Activated naive CD8-positive, alpha-beta T cell treated with anti-CD3 and anti-CD28 coated beads for 36 hours (primary cell): ENCODE results near the gene C17orf100. TPM values are rescaled to one million over a fixed set of nuclear protein-coding genes. Genes with fewer than 3 reads are reported as not detected.

Experiments used
- DNase-seq: peaks from one replicate; pipeline ENCODE4 v3.0.0; 2021
- H3K27ac Mint-ChIP-seq: one replicate; pipeline ENCODE4 v1.8.0; 2022; ENCODE audit warnings: mild to moderate bottlenecking, moderate library complexity, mixed read lengths
- H3K27me3 Mint-ChIP-seq: one replicate; pipeline ENCODE4 v1.8.0; 2022; ENCODE audit warnings: mild to moderate bottlenecking, mixed read lengths
- H3K36me3 Mint-ChIP-seq: one replicate; pipeline ENCODE4 v1.8.0; 2021; ENCODE audit warnings: mild to moderate bottlenecking, mixed read lengths
- H3K4me1 Mint-ChIP-seq: one replicate; pipeline ENCODE4 v1.8.0; 2021; ENCODE audit warnings: mixed read lengths
- H3K4me3 Mint-ChIP-seq: one replicate; pipeline ENCODE4 v1.8.0; 2022; ENCODE audit warnings: mild to moderate bottlenecking, moderate library complexity, mixed read lengths
- H3K9me3 Mint-ChIP-seq: one replicate; pipeline ENCODE4 v1.8.0; 2022; ENCODE audit warnings: mixed read lengths
- total RNA-seq, 2 experiments: library from RNA; stranded (reverse); gene quantifications; one replicate each; pipeline ENCODE4 v1.2.3, GENCODE V29; 2021

C17orf100 gene
- total RNA-seq, 2 experiments from 2014 or later, result 1.4 to 1.8 TPM

DNA sequence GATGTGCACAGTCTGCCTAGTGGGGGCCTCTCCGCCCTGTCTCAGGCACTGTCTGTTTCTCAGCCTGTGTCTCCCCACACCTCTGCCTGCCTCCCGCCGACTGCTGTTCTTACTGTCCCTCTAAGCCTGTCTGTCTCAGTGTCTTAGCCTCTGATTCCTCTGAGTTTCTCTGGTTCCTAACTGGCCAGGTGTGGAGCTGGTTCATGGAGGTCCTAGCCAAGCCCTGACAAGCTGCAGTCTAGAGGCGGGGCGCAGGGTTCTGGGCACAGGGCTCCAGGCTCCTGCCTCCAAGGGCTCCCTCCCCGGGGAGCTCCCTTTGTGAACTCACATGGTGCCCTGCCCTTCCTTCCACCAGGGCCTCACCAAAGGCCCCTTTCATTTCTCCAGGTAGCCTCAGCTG lies 19.4 kb downstream of the C17orf100 start:
- Mint-ChIP-seq H3K36me3 (no peaks in the 10 kb centered on the region), H3K4me1 (peaks cover 6% of the 10 kb centered on the region), H3K27ac (no peak overlapping the region), H3K4me3 (no peak overlapping the region), H3K9me3 (no peaks in the 10 kb centered on the region), H3K27me3 (no peaks in the 10 kb centered on the region)
- DNase-seq, result no peak

DNA sequence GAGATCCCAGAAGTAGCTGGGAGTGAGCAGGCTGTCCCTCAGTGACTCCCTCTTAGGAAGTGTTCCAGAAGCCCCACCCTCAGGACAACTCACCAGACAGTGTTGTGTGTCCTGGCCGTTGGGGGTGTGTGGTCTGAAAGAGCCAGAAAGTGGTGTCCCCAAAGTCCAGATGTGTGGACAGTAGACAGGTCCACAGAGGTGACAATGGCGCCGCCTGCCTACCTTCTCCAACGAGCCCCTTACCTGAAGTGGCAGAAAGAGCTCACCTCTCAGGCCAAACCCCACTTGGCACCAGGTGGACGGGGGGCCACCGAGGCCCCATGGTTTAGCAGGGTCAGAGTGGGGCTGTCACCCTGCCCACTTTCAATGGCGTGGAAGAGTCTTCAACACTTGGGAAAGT lies 19.9 kb downstream of the C17orf100 start:
- no peaks in the 10 kb centered on the region for H3K36me3 Mint-ChIP-seq
- DNase-seq, result no peak
- H3K27me3 Mint-ChIP-seq, result no peaks in the 10 kb centered on the region
- H3K4me3 Mint-ChIP-seq, result no peak overlapping the region
- H3K9me3 Mint-ChIP-seq, result no peaks in the 10 kb centered on the region
- no peak overlapping the region for H3K27ac Mint-ChIP-seq
- peaks cover 6% of the 10 kb centered on the region for H3K4me1 Mint-ChIP-seq

DNA sequence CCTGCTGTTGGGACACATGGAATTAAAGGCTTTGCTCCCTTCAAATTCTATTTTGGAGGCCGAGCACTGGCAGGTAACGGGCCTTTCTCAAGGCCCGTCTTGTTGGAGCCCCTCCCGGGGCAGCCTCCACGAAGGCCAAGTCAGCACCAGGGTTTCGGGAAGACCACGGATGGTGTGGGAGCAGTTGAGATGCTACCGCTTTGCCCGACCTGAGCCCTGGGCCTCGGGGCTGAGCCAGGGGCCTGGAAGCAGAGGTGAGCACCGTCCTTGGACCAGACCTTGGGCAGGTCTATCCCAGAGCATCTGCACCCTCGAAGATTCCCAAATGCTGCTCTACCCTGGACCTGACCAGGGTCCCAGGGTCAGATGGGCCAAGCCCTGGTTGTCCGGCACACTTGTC lies 23.0 kb downstream of the C17orf100 start:
- no peaks in the 10 kb centered on the region for H3K36me3 Mint-ChIP-seq
- H3K4me3 Mint-ChIP-seq, result no peak overlapping the region
- H3K4me1 Mint-ChIP-seq, result peaks cover 4% of the 10 kb centered on the region
- H3K9me3 Mint-ChIP-seq, result no peaks in the 10 kb centered on the region
- peaks cover 16% of the 10 kb centered on the region for H3K27me3 Mint-ChIP-seq
- DNase-seq, result no peak
- H3K27ac Mint-ChIP-seq, result no peak overlapping the region

DNA sequence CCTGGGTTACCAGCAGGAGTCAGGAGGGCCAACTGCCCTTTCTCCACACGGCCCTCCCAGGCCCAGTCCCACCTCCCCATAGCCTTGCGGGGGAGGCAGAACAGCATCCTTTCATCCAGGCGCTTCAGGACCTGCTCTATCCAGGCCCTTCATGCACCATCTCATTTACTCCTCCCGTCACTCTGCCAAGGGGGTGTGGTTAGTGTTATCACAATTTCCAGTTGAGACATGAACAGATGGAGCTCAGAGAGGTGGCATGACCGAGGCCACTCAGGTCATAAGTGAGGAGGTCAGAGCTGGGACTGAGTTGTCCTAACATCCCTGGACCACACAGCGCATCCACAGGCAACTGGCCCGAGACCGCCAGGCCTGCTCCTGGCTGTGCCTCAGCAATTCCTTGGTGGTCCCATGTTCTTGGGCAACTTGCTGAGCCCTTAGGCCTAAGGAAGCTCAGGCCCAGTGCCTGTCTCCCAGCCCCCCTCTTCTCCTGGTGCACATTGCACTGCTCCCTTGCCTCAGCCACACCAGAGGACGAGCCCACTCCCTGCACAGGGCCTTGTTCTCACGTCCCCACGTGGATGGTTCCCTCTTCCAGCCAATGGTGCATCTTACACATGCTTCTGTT lies 23.8 kb downstream of the C17orf100 start:
- Mint-ChIP-seq H3K4me1 (peaks cover 4% of the 10 kb centered on the region), H3K27me3 (peaks cover 19% of the 10 kb centered on the region), H3K27ac (no peak overlapping the region), H3K4me3 (no peak overlapping the region), H3K36me3 (no peaks in the 10 kb centered on the region), H3K9me3 (no peaks in the 10 kb centered on the region)
- DNase-seq, result no peak

DNA sequence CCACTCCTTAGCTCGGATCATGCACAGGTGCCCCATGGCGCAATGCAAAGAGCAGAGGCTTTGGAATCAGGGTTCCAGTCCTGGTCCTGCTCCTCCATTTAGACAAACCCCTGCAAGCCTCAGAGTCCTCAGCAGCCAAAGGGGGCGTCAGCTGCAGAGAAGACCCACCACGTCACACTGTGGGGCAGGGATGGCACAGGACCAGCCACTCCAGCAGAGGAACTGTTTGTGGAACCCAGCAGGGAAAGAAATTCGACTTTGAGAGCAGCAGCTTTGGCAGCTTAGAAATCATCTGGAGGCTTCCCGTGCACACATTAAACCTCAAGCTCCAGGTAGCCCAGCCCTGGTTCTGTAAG lies 25.2 kb downstream of the C17orf100 start:
- Mint-ChIP-seq H3K9me3 (no peaks in the 10 kb centered on the region), H3K27me3 (peaks cover 29% of the 10 kb centered on the region), H3K4me1 (peaks cover 4% of the 10 kb centered on the region), H3K36me3 (no peaks in the 10 kb centered on the region), H3K27ac (no peak overlapping the region), H3K4me3 (no peak overlapping the region)
- no peak for DNase-seq

DNA sequence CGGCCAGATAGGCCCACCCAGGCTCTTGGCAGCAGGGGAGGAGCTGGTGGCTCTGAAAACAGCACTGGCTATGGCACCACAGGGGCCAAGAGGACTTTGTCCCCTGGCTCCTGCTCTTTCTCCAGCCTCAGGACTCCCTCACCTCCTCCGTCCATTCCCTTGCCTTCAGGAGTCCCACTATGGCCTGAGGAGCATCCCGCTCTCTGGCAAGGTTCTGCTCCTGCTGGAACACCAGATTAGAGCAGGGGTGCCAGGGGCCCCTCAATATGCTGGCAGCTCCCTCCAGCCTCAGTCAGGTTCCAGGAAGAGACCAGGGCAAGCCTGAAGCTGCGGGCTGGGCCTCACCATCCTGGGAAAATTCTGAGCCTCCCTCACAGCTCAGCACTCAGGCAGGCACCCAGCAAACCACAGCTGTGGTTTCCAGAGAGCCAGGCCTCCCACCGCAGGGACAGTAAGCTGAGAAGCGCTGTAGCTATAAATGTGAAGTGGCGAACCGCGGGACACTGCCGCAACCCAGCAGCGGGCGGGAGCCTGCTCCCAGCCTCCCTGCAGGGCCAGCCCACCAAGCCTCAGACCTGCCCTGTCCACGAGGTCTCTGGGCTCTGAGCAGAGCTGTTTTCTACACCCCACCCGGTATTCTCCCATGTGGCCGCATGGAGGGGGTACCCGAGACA lies 25.7 kb downstream of the C17orf100 start:
- no peak overlapping the region for H3K27ac Mint-ChIP-seq
- H3K27me3 Mint-ChIP-seq, result peaks cover 34% of the 10 kb centered on the region
- H3K4me1 Mint-ChIP-seq, result peaks cover 4% of the 10 kb centered on the region
- H3K4me3 Mint-ChIP-seq, result no peak overlapping the region
- DNase-seq, result no peak
- H3K9me3 Mint-ChIP-seq, result no peaks in the 10 kb centered on the region
- no peaks in the 10 kb centered on the region for H3K36me3 Mint-ChIP-seq

DNA sequence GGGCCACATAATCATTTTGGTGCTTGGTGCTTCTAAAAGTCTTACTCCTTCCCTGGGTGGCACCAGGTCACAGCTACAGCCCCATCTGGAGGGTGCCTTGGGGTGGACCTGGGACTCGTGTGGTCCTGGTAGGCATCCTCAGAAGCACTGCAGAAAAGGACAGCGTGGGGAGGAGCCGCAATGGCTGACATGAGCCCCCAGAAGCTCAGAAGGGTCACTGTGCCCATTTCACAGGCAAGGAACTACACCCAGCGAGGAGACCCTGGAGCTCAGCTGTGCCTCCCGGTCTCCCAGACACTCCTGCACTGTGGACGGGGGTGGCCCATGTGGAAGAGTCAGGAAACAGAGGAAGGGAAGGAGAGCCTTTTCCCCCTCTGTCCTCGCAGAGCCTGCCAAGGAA lies 26.4 kb downstream of the C17orf100 start:
- Mint-ChIP-seq H3K4me3 (no peak overlapping the region), H3K4me1 (peaks cover 4% of the 10 kb centered on the region), H3K27me3 (peaks cover 34% of the 10 kb centered on the region), H3K36me3 (no peaks in the 10 kb centered on the region), H3K9me3 (no peaks in the 10 kb centered on the region), H3K27ac (no peak overlapping the region)
- no peak for DNase-seq

DNA sequence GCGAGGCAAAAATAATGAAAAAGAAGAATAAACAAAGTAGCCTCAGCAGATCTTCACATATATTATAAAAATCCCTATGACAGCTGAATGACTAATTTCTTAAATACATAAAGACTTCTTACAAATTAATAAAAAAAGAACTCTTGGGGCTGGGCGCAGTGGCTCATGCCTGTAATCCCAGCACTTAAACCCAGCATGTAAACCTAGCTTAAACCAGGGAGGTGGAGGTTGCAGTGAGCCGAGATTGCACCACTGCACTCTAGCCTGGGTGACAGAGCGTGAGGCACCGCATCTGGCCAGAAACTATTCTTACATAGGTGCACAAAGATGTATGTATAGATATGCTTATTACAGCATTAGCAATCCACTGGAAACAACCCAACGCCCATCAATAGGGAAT lies 27.7 kb downstream of the C17orf100 start:
- H3K27ac Mint-ChIP-seq, result no peak overlapping the region
- H3K4me3 Mint-ChIP-seq, result no peak overlapping the region
- peaks cover 4% of the 10 kb centered on the region for H3K4me1 Mint-ChIP-seq
- no peaks in the 10 kb centered on the region for H3K36me3 Mint-ChIP-seq
- H3K9me3 Mint-ChIP-seq, result no peaks in the 10 kb centered on the region
- peaks cover 43% of the 10 kb centered on the region for H3K27me3 Mint-ChIP-seq
- DNase-seq, result no peak

DNA sequence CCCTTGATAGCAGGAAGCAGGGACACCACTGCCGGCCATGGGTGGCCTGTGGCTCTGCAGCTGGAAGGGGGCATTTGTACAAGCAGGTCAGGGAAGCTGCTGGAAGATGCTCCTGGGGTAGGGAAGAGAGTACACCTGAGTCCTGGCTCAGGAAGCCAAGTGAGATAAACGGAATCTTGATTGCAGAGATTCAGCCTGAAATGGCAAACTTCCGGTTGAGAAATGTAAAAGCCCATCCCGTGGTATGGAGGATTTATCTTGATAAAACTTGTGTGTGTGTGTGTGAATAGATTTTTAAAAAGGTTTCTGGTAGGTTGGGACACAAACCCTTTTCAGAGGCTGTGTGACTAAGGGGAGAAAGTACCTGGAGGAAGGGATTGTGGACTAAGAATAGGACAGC lies 29.6 kb downstream of the C17orf100 start:
- DNase-seq, result no peak
- Mint-ChIP-seq H3K4me3 (no peak overlapping the region), H3K36me3 (no peaks in the 10 kb centered on the region), H3K9me3 (no peaks in the 10 kb centered on the region), H3K27ac (no peak overlapping the region), H3K27me3 (peaks cover 46% of the 10 kb centered on the region), H3K4me1 (peaks cover 4% of the 10 kb centered on the region)

DNA sequence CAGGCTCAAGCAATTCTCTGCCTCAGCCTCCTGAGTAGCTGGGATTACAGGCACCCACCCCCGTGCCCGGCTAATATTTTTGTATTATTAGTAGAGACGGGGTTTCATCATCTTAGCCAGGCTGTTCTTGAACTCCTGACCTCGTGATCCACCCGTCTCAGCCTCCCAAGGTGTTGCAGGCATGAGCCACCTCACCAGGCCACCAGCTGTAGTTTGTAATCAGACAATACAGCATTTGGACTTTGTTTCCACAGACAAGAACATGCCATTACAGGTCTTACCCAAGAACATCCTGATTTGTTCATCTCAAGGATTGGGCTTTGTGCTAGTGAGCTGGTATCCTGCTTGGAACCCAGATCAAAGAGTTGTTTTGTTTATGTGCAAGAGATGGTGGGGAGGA lies 30.1 kb downstream of the C17orf100 start:
- Mint-ChIP-seq H3K36me3 (no peaks in the 10 kb centered on the region), H3K4me3 (no peak overlapping the region), H3K27me3 (peaks cover 46% of the 10 kb centered on the region), H3K4me1 (peaks cover 4% of the 10 kb centered on the region), H3K9me3 (no peaks in the 10 kb centered on the region), H3K27ac (no peak overlapping the region)
- DNase-seq, result no peak

DNA sequence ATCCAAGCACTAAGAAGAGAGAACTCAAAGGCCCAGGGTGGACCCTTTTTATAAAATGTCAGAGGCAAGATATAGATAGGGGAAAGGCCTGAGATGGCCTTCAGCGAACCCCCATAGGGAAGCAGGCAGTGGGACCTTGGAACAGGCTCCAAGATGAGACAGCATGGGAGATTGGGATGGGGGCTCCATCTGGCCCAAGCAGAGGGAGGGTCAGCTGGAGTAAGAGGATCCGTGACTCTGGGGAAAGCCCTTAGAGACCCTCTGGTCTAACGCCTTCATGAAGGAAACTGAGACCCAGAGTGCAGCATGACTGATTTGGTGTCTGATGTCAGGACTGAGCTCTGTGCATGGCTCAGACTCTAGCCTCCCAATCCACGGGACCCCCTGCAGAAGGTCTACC lies 30.8 kb downstream of the C17orf100 start:
- no peak overlapping the region for H3K4me3 Mint-ChIP-seq
- peaks cover 4% of the 10 kb centered on the region for H3K4me1 Mint-ChIP-seq
- no peak overlapping the region for H3K27ac Mint-ChIP-seq
- DNase-seq, result no peak
- no peaks in the 10 kb centered on the region for H3K36me3 Mint-ChIP-seq
- peaks cover 52% of the 10 kb centered on the region for H3K27me3 Mint-ChIP-seq
- H3K9me3 Mint-ChIP-seq, result no peaks in the 10 kb centered on the region

DNA sequence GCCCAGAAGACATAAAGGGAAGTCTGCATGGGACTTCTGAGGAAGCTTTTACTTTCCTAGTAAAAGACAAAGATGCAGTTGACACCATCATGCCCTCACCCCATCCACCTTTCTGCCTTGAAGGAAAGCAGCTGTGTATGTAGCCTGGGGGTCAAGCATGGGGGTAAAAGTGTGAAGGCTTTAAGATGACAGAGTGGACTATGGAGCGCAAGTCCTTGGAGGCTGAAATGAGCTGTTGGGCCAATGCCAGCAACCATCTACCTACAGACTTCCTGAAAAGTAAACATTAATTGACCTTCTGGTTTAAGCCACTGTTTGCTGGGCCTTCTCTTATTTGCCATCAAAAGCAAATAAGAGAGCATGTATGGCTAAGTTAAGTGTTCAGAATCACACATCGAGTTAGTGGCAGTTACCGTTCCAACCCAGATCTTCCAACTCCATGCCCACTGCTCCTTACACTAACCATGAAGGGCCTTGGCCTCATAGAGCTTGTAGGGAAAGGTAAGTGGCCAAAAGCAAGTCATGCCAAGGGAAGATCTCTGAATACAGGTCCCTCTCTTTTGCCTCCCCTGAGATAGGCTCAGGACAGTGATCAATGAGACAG lies 31.6 kb downstream of the C17orf100 start:
- DNase-seq, result no peak
- H3K4me1 Mint-ChIP-seq, result no peaks in the 10 kb centered on the region
- no peak overlapping the region for H3K4me3 Mint-ChIP-seq
- H3K9me3 Mint-ChIP-seq, result no peaks in the 10 kb centered on the region
- H3K36me3 Mint-ChIP-seq, result no peaks in the 10 kb centered on the region
- H3K27me3 Mint-ChIP-seq, result peaks cover 46% of the 10 kb centered on the region
- H3K27ac Mint-ChIP-seq, result no peak overlapping the region

DNA sequence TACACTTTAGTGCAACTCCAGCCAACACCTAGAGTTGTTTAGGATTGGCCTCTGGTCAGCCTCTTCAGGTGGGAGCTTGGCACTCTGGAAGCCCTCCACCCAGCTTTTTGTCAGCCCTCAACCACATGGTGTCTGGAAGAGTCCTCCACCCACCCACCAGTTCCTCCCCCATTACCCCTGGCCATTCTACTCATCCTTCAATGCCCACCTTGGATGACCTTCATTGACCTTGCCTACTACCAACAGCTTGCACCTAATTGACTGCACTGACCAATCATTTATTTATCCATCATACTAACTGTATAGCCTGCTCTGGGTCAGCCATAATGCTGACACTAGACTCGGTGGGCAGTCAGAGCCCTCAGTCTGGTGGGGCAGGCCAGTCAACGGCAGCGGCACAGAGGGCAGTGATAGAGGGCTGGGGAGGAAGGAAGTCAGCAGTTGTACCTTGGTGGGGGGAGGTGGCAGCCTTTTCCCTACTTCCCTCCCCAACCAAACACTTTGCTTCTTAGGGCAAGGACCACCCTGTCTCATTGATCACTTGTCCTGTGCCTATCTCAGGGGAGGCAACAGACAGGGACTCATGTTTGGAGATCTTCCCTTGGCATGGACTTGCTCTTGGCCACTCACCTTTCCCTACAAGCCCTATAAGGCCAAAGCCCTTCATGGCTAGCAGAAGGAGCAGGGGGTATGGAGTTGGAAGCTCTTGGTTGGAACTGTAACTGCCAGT lies 32.3 kb downstream of the C17orf100 start:
- DNase-seq, result no peak
- H3K27me3 Mint-ChIP-seq, result peaks cover 39% of the 10 kb centered on the region
- no peak overlapping the region for H3K4me3 Mint-ChIP-seq
- no peaks in the 10 kb centered on the region for H3K36me3 Mint-ChIP-seq
- no peaks in the 10 kb centered on the region for H3K4me1 Mint-ChIP-seq
- no peaks in the 10 kb centered on the region for H3K9me3 Mint-ChIP-seq
- H3K27ac Mint-ChIP-seq, result no peak overlapping the region

DNA sequence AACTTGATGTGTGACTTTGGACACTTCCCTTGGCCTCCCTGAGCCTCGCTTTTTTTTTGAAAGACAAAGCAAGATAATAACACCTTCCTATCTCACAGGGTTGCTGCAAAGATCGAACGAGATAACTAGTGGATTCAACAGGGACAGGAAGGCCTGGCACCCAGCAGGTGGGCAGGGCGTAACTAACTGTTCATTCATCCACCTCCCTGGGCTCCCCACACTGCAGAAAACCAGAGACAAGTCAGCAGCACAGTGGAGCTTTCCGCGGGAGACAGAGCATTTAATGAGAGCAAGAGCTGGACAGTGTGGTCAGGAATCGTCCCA lies 32.9 kb downstream of the C17orf100 start:
- peaks cover 37% of the 10 kb centered on the region for H3K27me3 Mint-ChIP-seq
- H3K9me3 Mint-ChIP-seq, result no peaks in the 10 kb centered on the region
- H3K4me3 Mint-ChIP-seq, result no peak overlapping the region
- H3K36me3 Mint-ChIP-seq, result no peaks in the 10 kb centered on the region
- no peaks in the 10 kb centered on the region for H3K4me1 Mint-ChIP-seq
- no peak overlapping the region for H3K27ac Mint-ChIP-seq
- DNase-seq, result no peak

DNA sequence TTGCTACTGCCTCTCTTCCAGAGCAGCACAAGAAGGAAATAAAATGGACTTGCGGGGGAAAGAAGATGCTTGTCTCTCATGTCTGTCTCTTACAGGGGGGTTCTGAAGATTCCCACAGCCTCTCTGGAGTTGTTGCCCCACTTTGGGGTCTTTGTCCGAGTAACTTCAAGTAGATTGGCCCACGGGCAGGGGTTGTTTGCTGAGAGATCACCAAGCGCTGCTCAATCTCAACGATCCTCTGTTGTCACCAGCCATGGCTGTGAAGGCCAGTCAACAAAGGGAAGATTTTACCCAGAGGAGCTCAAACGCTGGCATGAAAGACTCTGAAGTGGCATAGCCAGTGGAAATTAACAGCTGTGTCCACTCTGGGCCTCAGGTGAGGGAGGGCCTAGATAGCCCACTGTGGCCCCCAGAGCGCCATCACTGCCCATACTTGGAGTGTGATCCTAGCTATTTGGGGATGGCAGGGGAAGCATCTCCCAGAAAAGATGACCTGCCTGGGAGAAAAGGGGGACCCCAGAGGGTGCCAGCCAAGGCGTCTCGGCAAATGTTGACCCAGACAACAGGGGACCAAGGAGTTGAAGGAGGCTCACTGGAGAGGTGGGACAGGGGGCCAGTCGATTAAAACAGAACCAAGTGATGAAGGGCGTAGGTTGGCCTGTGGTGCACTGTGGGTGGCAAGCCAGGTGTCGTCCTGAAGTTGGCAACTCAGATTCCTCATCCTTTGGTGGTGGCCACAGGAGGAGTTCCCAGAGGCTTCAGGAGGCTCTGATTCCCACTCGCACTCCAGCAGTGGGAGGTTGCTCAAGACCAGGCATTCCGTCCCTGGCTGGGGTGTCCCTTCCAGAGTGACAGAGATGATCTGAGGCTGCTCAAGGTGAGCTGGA lies 33.6 kb downstream of the C17orf100 start:
- Mint-ChIP-seq H3K27me3 (peaks cover 37% of the 10 kb centered on the region), H3K4me3 (no peak overlapping the region), H3K9me3 (no peaks in the 10 kb centered on the region), H3K4me1 (no peaks in the 10 kb centered on the region), H3K27ac (no peak overlapping the region), H3K36me3 (no peaks in the 10 kb centered on the region)
- no peak for DNase-seq
